IPS-11a (cell line): ENCODE measurements around the gene GSE1.

Experiments used
- H3K4me3 ChIP-seq: one replicate; pipeline ENCODE4 v1.5.1; 2013; ENCODE audit warnings: low read depth, low read length, control low read depth

GSE1 gene

GRCh38 chr16:85612801-85613603 is at the start of gene GSE1:
GSE1 (plus strand) TSS chr16:85613322; CDS start chr16:85613392, 70 bp downstream.
- peak within 1 kb of the TSS; percentile 76 for H3K4me3 ChIP-seq

- no peak overlapping the region for H3K4me3 ChIP-seq
Measured at GRCh38 chr16:85563515-85564276, 49.4 kb upstream of the GSE1 start.

GRCh38 chr16:85564277-85565051 is 48.7 kb upstream of the GSE1 start:
- no peak overlapping the region for H3K4me3 ChIP-seq

GRCh38 chr16:85565340-85565739 is 47.8 kb upstream of the GSE1 start:
- H3K4me3 ChIP-seq: no peak overlapping the region

GRCh38 chr16:85565801-85566526 is 47.2 kb upstream of the GSE1 start:
- no peak overlapping the region for H3K4me3 ChIP-seq

- H3K4me3 ChIP-seq: no peak overlapping the region
Measured at GRCh38 chr16:85566561-85567100, 46.5 kb upstream of the GSE1 start.

- no peak overlapping the region for H3K4me3 ChIP-seq
Measured at GRCh38 chr16:85567101-85567866, 45.8 kb upstream of the GSE1 start.

- no peak overlapping the region for H3K4me3 ChIP-seq
Measured at GRCh38 chr16:85567935-85568334, 45.2 kb upstream of the GSE1 start.

- no peak overlapping the region for H3K4me3 ChIP-seq
Measured at GRCh38 chr16:85568519-85568918, 44.6 kb upstream of the GSE1 start.

GRCh38 chr16:85569039-85569614 is 44.0 kb upstream of the GSE1 start:
- no peak overlapping the region for H3K4me3 ChIP-seq

GRCh38 chr16:85569615-85570212 is 43.4 kb upstream of the GSE1 start:
- no peak overlapping the region for H3K4me3 ChIP-seq

GRCh38 chr16:85570213-85570734 is 42.8 kb upstream of the GSE1 start:
- H3K4me3 ChIP-seq: no peak overlapping the region

GRCh38 chr16:85570735-85571562 is 42.2 kb upstream of the GSE1 start:
- no peak overlapping the region for H3K4me3 ChIP-seq

- no peak overlapping the region for H3K4me3 ChIP-seq
Measured at GRCh38 chr16:85571563-85571812, 41.6 kb upstream of the GSE1 start.

GRCh38 chr16:85571813-85572619 is 41.1 kb upstream of the GSE1 start:
- H3K4me3 ChIP-seq: no peak overlapping the region

- H3K4me3 ChIP-seq: no peak overlapping the region
Measured at GRCh38 chr16:85573045-85573695, 40.0 kb upstream of the GSE1 start.
